RCC 7860 (cell line): ENCODE results near the gene TXNRD2.
A peak's percentile ranks its signal among the peaks of the same experiment; 100 is the strongest.

Source experiments
- DNase-seq: peaks from one replicate; pipeline ENCODE4 v3.0.0-alpha.2; 2015; ENCODE audit warnings: low spot score
- FAIRE-seq: peaks from 2 replicates; lab custom pipeline; 2012; peaks lifted over from hg19 to GRCh38; lab: Jason Lieb, UNC

The TXNRD2 gene

GRCh38 chr22:19941365-19942082 is at the start of gene TXNRD2, which contains the start of gene COMT:
TSS of gene TXNRD2 (minus strand) at chr22:19941818. CDS start at chr22:19941803, 15 bp downstream.
TSS of gene COMT (plus strand) at chr22:19941772. CDS start at chr22:19962527, 20,755 bp downstream.
- peak; percentile 35 for DNase-seq
- no peak for FAIRE-seq

DNA sequence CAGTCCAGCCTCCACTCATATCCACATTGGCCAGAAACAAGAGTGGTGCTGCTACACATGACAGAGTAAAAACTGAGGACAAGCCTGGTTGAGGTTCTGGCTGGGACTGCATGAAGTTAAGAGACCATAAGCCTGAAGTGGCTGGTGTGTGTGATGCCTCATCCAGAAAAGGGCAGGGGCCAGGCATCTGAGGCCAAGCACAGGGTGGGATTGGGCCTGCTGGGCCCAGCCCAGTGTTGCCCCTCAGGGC is 49.7 kb upstream of the TXNRD2 start:
- FAIRE-seq (no peak), DNase-seq (no peak)

- DNase-seq: no peak
- FAIRE-seq: no peak
These were observed 49.2 kb upstream of the TXNRD2 start for GRCh38 chr22:19990609-19991394.

GRCh38 chr22:19990188-19990587 is 48.6 kb upstream of the TXNRD2 start:
- no peak for DNase-seq
- no peak for FAIRE-seq

DNA sequence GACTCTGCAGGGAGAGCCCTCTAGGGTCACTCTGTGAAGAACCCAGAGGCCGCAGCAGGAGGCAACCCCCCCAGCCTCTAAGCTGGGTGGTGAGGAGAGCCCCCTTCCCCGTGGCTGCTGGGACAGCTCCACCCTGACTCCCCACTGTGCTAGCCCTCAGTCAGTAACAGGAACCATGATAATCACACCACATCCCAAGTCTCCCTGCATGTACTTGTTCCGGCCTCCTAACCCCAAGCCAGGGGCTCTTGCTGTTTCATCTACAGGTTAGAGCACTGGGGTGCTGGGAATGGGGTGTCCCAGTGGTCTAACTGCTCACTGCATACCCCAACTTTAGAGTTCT is 48.1 kb upstream of the TXNRD2 start:
- no peak for DNase-seq
- FAIRE-seq: no peak

DNA sequence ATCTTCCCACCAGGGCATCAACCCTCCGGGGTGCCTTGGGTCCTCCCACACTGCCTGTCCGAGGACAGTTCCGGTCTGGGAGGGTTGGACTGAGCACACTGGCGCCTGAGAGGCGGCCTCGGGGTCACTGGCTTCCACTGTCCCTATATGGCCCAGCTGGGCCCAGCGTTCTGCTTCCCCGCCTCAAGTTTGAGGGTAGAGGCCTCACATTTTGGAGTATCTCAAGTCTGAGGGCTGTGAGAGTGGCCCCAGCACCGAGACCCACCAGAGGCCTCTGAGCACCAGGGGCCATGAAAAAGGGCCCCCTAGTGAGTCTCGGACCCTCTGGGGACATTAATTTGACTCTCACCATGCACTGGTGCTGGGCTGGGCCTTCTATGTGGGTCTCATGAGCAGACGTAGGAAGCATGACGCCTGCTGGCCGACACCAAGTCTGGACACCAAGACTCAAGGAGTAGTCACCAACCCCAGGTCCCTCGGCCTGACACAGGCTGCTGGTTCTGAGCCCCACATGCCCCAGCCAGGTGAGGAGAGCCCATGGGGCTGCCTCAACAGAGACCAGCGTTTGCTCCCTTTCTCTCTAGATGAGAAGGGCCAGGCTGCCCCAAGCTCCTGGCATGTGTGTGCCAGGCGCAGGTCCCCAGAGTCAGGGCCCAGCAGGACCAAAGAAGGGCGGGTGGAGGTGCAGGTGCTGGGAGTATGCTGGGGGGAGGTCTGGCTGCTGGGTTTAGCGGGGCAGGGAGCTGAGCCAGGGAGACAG is 47.5 kb upstream of the TXNRD2 start:
- DNase-seq: no peak
- FAIRE-seq: no peak

- no peak for FAIRE-seq
- no peak for DNase-seq
These were observed 46.8 kb upstream of the TXNRD2 start for GRCh38 chr22:19988331-19988808.

DNA sequence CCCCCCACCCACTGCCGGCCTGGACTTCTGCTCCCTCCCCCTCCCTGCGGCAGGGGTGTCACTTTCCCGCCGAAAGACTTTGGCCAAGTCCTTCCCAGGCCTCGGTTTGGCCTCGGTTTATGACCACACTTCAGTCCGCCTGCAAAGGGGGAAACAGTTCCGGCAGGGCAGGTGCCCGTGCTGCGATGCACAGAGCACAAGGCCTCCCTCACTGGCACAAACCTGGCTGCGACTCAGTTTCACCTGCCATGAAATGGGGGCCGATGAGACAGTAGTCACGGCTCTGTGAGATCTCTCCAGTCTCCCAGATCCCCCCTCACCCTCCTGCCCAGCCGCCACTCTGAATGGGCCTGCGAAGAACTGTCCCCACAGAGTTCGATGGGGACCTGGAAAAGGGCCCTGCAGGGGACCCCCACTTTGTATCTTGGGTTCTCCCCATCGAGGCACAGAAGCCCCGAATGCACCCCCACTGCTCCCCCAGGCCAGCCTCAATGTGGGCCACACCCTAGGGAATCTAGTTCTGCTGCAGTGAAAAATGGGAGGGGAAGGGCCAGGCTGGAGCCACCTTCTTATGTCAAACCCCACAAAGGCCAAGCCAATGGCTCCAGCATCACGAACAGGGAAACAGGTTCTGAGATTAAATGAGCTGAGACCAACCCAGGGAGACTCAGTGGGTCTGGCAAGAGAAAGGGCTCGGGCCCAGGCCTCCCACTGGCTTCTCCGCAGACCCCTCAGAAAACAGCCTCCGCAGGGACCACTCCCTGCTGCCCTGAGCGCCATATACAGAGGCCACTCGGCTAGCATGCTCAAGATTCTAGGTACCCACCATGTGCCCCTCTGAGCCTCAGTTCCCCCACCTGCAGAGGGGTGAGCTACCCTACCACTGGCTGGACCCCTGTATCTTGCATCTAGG is 46.0 kb upstream of the TXNRD2 start:
- DNase-seq: no peak
- FAIRE-seq: no peak

GRCh38 chr22:19986410-19987341 is 45.1 kb upstream of the TXNRD2 start:
- no peak for FAIRE-seq

GRCh38 chr22:19986011-19986409 is 44.4 kb upstream of the TXNRD2 start:
- FAIRE-seq: no peak
- no peak for DNase-seq

More at GRCh38 chr22:19986410-19987341, 45.1 kb upstream of the TXNRD2 start:
- no peak for DNase-seq

DNA sequence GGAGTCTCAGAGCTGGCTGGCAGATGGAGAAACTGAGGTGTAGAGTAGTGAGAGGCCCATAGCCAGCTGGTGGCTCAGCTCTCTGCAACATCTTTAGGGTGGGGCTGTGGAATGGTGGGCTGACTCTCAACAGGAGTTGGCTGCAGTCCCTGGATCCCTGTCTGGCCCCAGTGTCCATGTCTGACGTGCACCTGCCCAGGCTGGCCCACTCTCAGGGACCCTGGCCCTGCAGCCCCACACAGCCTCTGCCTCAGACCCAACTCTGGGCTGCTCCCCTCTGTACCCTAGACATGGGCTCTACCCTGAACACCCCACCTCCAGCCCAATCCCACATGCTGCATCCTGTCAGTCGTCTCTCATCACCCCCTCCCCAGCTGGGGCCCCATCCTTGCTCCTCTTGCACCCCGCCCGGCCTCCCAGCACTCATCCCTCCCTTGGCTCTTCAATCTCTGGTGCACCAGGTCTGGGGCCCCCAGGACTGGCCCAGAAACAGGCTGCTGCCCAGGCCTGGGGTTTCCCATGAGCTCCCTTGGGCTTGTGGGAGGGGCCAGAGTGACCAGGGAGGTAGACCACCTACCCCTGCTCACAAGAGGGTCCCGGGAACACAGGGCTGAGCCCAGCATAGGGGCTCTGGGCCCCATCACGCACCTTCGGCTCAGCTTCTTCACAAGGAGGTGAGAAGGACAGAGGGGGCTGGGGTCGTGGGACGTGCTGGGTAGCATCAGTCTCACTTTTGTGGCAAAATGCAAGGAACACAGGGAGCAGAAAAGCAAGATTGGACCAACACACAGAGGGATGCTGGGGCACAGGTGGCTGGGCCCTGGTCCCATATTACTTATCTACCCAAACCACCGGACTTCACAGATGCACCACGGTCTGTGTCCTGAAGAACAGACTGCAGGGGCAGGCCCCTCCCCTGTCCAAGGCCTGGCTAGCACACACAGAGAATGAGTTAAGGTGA is 43.5 kb upstream of the TXNRD2 start:
- DNase-seq: no peak
- FAIRE-seq: no peak

DNA sequence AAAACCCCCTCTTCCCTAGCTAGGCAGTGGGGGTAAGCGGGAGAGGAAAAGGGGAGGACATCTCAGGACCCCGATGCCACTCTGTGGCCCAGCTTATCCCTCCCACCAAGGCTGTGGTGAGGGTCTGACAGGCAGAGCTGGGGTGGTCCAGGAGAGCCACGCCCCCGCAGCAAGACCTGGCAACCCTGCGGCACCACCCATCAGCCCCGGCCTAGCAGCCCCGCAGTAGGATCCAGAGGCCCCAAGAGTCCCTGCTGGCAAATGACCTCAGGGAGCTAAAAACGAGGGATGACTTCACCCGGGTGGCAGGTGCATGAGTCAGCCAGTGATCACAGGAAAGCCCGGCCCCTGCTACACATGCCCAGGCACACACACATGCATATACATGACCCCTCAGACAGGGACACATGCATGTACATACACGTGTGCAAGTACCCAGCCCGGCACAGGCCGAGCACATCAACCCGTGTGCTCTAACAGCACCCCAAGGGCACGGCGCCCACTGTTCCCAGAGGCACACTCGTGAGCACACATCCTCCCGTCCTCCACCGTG is 42.7 kb upstream of the TXNRD2 start:
- FAIRE-seq: no peak
- DNase-seq: peak; percentile 65

DNA sequence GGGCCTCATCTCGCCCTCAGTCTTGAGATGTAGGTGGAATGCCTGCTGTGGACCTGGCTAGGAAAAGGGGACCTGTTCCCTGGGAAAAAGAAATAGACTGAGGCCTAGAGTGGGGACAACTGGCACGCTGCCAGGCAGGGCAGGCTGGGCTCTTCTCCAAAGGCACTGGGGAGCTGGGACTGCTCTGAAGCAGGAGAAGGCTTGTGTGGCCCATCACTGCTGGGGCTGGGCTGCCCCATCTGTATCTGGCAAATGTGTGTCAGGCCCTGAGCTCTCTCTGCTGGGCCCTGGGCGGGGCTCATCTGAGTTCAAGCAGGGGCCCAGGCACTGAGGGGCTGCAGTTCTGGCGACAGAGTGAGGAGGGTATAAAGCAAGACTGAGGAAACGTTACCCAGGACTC is 42.1 kb upstream of the TXNRD2 start:
- FAIRE-seq: no peak
- no peak for DNase-seq

DNA sequence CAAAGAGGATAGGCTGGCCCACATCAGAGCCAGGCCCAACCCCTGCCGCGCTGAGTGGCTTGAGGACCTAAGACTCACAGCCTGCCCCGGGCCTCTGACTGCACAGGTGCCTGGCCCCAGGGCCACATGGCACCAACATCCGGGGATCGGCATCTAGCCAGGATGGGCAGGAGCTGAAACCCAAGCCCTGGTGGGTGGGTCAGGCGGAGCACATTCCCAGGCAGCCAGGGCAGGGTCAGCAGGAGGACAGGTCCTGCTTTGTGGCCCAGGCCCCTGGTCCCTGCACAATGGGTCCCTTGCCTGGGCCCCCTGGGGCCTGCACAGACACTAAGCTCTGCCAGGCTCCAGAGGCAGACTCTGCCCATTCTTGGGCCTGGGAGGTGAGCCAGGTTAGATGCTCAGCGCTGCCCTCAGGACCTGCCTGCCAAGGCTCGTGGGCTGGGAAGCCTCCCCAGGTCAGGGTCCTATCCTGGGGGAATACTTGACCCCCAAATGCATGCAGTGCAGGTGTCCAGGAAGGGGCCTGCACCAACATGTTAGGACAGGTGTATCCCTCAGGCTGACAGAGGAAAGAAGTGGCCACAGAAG is 41.5 kb upstream of the TXNRD2 start:
- no peak for DNase-seq
- no peak for FAIRE-seq

- DNase-seq: no peak
- FAIRE-seq: no peak
These were observed 40.6 kb upstream of the TXNRD2 start for GRCh38 chr22:19981961-19982920.

DNA sequence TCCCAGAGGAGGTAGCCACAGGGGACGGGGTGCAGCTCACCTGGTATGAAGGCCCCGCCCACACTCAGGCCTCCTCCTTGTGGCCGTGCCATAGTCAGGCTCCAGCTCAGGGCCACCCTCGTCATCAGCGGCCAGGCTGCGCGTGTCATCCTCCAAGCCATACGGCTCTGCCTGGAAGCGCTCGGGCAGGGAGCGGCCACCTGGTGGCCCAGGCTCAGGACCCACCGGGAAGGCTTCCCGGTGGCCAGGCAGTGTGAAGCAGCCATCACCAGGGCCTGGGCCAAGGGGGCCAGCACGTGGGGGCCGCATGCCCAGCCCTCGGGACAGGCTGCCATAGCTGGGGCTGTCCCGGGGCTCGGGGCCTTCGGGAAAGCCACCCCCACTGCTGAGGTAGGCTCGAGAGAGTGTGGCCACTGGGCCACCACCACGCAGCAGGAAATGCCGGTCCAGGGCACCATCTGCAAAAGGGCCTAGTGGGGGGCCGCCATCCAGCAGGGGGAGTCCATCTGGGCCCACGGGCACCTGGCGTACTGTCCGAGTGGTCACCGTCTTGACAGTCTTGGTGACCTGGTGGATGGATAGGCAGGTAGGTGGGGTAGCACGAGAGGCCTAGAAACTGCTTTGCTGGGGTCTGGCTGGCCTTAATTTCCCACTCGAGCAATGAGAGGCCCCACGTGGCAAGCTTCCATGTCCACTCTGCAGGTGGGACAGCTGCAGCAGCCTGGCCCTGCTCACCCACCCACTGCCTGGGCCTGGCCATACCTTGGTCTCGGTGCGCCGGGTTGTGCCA is 39.7 kb upstream of the TXNRD2 start:
- FAIRE-seq (no peak), DNase-seq (no peak)
